Melanocyte of skin (primary cell): Measurements from ENCODE around the gene CDC42. TPM values are rescaled to one million over a fixed set of nuclear protein-coding genes. Genes with fewer than 3 reads are reported as not detected.

Source experiments
- small RNA-seq, 2 donors: library from RNA; depleted of rRNA; stranded (forward); fragments of <200 nt; gene quantifications; one replicate each; pipeline ENCODE3, GENCODE V24; 2012
- total RNA-seq, 2 donors: library from RNA; depleted of rRNA; stranded (reverse); fragments of >200 nt; gene quantifications; 2 replicates each; pipeline ENCODE4 v1.2.3, GENCODE V29; 2012

Gene CDC42
- total RNA-seq, result 100 to 1,000 TPM; 312 to 332 TPM

GRCh38 chr1:22052115-22053016 is at the start of gene CDC42:
Gene CDC42 (plus strand): TSS chr1:22052709. CDS start chr1:22078479, 25,770 bp downstream.

Small RNAs within 50 kb of the gene (small RNA-seq; reads per million reads assigned to genes)
- gene RN7SL186P (0 reads per million in 2 donors), gene RNU6-776P (0 reads per million in 2 donors)

Other genes starting within 250 kb of the CDC42 start
- gene LDLRAD2, start 240.4 kb upstream of the CDC42 start, total RNA-seq, result not detected
- gene HSPG2, start 115.4 kb upstream of the CDC42 start, total RNA-seq, result 10 to 100 TPM; 82.9 to 87.6 TPM
- gene CELA3B, start 75.7 kb upstream of the CDC42 start, total RNA-seq, result not detected
- gene CELA3A, start 51.1 kb upstream of the CDC42 start, total RNA-seq, result not detected
- gene WNT4, start 90.4 kb downstream of the CDC42 start, total RNA-seq, result not detected